Loucy (cell line): ENCODE data around the gene VPS45.

ENCODE experiments used
- EZH2phosphoT487 ChIP-seq: fragments of 200-600 bp; IDR thresholded peaks from 2 replicates; pipeline ENCODE4 v1.6.1; 2018; ENCODE audit warnings: antibody characterized with exemption, mild to moderate bottlenecking, moderate library complexity, borderline replicate concordance
- TF ChIP-seq, protein P1 (sequence below): fragments of 200-600 bp; sonication (generic); conservative IDR thresholded peaks from 2 replicates; pipeline ENCODE4 v1.5.1; 2014; ENCODE audit warnings: mild to moderate bottlenecking, antibody characterized with exemption, low read length

DNA sequence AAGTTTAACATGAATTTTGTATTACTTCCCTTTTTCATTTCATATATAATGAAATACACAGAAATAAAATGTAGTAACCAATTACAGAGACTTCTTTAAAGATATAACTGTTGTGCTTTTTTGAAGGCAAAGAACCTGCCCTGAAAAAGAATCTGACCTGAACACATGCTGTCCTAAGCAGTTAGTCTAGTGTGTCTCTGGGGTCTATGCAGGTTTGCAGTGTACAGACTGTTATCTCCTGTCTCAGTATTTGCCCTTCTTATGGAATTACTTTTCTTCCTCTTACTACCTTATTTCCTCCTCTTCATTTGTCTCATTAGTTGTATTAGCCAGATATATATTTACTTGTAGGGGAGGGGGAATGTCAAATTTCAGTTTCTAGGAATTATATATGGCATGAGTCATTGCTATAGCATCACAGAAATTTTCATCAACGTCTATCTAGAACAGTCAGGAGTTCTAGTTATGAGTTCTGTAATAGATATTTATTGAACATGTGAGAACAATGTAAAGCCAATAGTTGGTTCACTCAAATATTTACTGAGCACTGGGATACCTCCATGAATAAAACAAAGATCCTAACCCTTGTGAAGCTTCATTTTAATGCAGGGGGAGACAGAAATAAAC lies 53.8 kb downstream of the VPS45 start:
- TF ChIP-seq, protein P1, sequence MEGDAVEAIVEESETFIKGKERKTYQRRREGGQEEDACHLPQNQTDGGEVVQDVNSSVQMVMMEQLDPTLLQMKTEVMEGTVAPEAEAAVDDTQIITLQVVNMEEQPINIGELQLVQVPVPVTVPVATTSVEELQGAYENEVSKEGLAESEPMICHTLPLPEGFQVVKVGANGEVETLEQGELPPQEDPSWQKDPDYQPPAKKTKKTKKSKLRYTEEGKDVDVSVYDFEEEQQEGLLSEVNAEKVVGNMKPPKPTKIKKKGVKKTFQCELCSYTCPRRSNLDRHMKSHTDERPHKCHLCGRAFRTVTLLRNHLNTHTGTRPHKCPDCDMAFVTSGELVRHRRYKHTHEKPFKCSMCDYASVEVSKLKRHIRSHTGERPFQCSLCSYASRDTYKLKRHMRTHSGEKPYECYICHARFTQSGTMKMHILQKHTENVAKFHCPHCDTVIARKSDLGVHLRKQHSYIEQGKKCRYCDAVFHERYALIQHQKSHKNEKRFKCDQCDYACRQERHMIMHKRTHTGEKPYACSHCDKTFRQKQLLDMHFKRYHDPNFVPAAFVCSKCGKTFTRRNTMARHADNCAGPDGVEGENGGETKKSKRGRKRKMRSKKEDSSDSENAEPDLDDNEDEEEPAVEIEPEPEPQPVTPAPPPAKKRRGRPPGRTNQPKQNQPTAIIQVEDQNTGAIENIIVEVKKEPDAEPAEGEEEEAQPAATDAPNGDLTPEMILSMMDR: no peak
- no peak for TF ChIP-seq EZH2phosphoT487
